Tibial nerve (tissue), 4 donors: Measurements from ENCODE around the gene CHN1.

Experiments used
- EP300 ChIP-seq, 2 donors: sonication (generic); formaldehyde crosslinking; IDR thresholded peaks; one replicate each; pipeline ENCODE4 v1.6.1; 2017; ENCODE audit warnings: antibody characterized with exemption in 2 of 2, mild to moderate bottlenecking in 1 of 2
- POLR2A ChIP-seq, 2 donors: fragments of 450-650 bp; IDR thresholded peaks; one replicate each; pipeline ENCODE4 v1.6.1; 2017; ENCODE audit warnings: antibody characterized with exemption in 2 of 2, mild to moderate bottlenecking in 2 of 2, moderate library complexity in 2 of 2
- TF ChIP-seq, protein P1 (sequence below), 5 experiments: fragments of 200-600 bp in 3 of 5; fragments of 450-650 bp in 2 of 5; sonication (generic) in 3 of 5; IDR thresholded peaks; one replicate each; pipeline ENCODE4 v1.5.1; 2016 to 2019; ENCODE audit warnings: antibody characterized with exemption in 5 of 5, mild to moderate bottlenecking in 3 of 5, moderate library complexity in 2 of 5

GRCh38 chr2:174807931-174808330 lies 197.2 kb downstream of the CHN1 start:
- TF ChIP-seq, protein P1, sequence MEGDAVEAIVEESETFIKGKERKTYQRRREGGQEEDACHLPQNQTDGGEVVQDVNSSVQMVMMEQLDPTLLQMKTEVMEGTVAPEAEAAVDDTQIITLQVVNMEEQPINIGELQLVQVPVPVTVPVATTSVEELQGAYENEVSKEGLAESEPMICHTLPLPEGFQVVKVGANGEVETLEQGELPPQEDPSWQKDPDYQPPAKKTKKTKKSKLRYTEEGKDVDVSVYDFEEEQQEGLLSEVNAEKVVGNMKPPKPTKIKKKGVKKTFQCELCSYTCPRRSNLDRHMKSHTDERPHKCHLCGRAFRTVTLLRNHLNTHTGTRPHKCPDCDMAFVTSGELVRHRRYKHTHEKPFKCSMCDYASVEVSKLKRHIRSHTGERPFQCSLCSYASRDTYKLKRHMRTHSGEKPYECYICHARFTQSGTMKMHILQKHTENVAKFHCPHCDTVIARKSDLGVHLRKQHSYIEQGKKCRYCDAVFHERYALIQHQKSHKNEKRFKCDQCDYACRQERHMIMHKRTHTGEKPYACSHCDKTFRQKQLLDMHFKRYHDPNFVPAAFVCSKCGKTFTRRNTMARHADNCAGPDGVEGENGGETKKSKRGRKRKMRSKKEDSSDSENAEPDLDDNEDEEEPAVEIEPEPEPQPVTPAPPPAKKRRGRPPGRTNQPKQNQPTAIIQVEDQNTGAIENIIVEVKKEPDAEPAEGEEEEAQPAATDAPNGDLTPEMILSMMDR (IDR thresholded peaks at IDR 0.05): no peak
- TF ChIP-seq EP300 (IDR thresholded peaks at IDR 0.05) (no peak), POLR2A (IDR thresholded peaks at IDR 0.05) (no peak)
